K562 (cell line): ENCODE data around the gene SRRM4. TPM values are rescaled to one million over a fixed set of nuclear protein-coding genes. Genes with fewer than 3 reads are reported as not detected.

Source experiments
- ATAC-seq: fragments of 200-7000 bp; cut with Tn5 transposase; 3 replicates; pipeline ENCODE4 v1.9.1; 2020; ENCODE audit warnings: moderate library complexity
- BruUV-seq: library from RNA; stranded (reverse); fragments of 400-500 nt; replicated peaks from 2 replicates; lab custom pipeline; 2021; lab: Mats Ljungman, UMichigan
- CTCF ChIA-PET: fragments of 300-600 bp; formaldehyde crosslinking; extraction: SDS; loops from one replicate; lab custom pipeline; 2021; ENCODE audit warnings: low intra/inter-chr PET ratio; lab: Yijun Ruan, JAX
- POLR2A ChIA-PET: fragments of 300-600, 350-650 bp; sonication (Branson Sonifier 250); formaldehyde crosslinking; extraction: SDS; loops from one replicate; lab custom pipeline; 2021; ENCODE audit warnings: antibody characterized with exemption, inconsistent platforms; lab: Yijun Ruan, JAX
- DNase-seq, 4 experiments: peaks; one replicate each; pipeline versions ENCODE4 v3.0.0 to v3.0.0-alpha.2; 2011 to 2018; ENCODE audit warnings: low spot score in 3 of 4, mixed read lengths in 3 of 4; ENCODE audit errors: extremely low read depth in 1 of 4
- FAIRE-seq: peaks from 2 replicates; lab custom pipeline; 2011; peaks lifted over from hg19 to GRCh38; lab: Jason Lieb, UNC
- H2AFZ ChIP-seq: 2 replicates; pipeline ENCODE4 v1.6.0; 2011; ENCODE audit warnings: low read depth, low read length, control low read depth, inconsistent platforms
- H3K27ac ChIP-seq: fragments of 200-600 bp; 3 replicates; pipeline ENCODE4 v1.8.0; 2011; ENCODE audit warnings: low read depth, mild to moderate bottlenecking, control low read depth, inconsistent platforms, low read length, moderate library complexity, mixed read lengths; ENCODE audit errors: extremely low read depth
- H3K27me3 ChIP-seq, 2 experiments: fragments of 300-600 bp in 1 of 2; 2 replicates in 1 of 2; 3 replicates in 1 of 2; pipeline versions ENCODE4 v1.6.0 to v1.8.0; 2011; ENCODE audit warnings: inconsistent platforms in 2 of 2, low read length in 2 of 2, mild to moderate bottlenecking in 1 of 2, mixed read lengths in 1 of 2, moderate library complexity in 1 of 2; ENCODE audit not compliant: control insufficient read depth in 2 of 2, insufficient read depth in 2 of 2
- H3K36me3 ChIP-seq: fragments of 300-600 bp; 3 replicates; pipeline ENCODE4 v1.8.0; 2011; ENCODE audit warnings: mild to moderate bottlenecking, low read length, inconsistent platforms; ENCODE audit not compliant: control insufficient read depth, insufficient read depth
- H3K4me1 ChIP-seq, 2 experiments: fragments of 200-600 bp in 1 of 2; replicated peaks in 1 of 2; 2 replicates in 1 of 2; 3 replicates in 1 of 2; pipeline versions ENCODE4 v1.5.1 to v1.8.0; 2011; ENCODE audit warnings: inconsistent platforms in 2 of 2, low read length in 2 of 2, mild to moderate bottlenecking in 1 of 2, mixed read lengths in 1 of 2, moderate library complexity in 1 of 2; ENCODE audit not compliant: control insufficient read depth in 2 of 2, insufficient read depth in 2 of 2
- H3K4me2 ChIP-seq: 2 replicates; pipeline ENCODE4 v1.6.1; 2011; ENCODE audit warnings: low read length, control low read depth, inconsistent platforms, mixed read lengths; ENCODE audit not compliant: insufficient read depth
- H3K4me3 ChIP-seq: fragments of 200-600 bp; sonication (generic), shearing (Covaris generic); 2 replicates; pipeline ENCODE4 v1.5.1; 2016; ENCODE audit warnings: control low read depth, inconsistent platforms
- H3K79me2 ChIP-seq: fragments of 200-600 bp; 3 replicates; pipeline ENCODE4 v1.8.0; 2011; ENCODE audit warnings: low read length, inconsistent platforms; ENCODE audit not compliant: control insufficient read depth, insufficient read depth
- H3K9ac ChIP-seq, 2 experiments: 2 replicates each; pipeline versions ENCODE4 v1.6.0 to v1.6.1; 2011; ENCODE audit warnings: low read depth in 2 of 2, low read length in 2 of 2, control low read depth in 1 of 2, inconsistent platforms in 1 of 2, mild to moderate bottlenecking in 1 of 2, mixed read lengths in 1 of 2; ENCODE audit not compliant: insufficient read depth in 1 of 2
- H3K9me1 ChIP-seq: one replicate; pipeline ENCODE4 v1.6.0; 2011; ENCODE audit warnings: inconsistent platforms, mild to moderate bottlenecking, low read length, moderate library complexity; ENCODE audit not compliant: control insufficient read depth, insufficient read depth
- H3K9me3 ChIP-seq: replicated peaks from 2 replicates; pipeline ENCODE4 v1.5.1; 2011; ENCODE audit warnings: low read depth, low read length, inconsistent platforms; ENCODE audit not compliant: control insufficient read depth, insufficient read depth
- H4K20me1 ChIP-seq: replicated peaks from 2 replicates; pipeline ENCODE4 v1.6.1; 2011; ENCODE audit warnings: low read length, inconsistent platforms, mixed read lengths; ENCODE audit not compliant: control insufficient read depth, insufficient read depth
- BACH1 ChIP-seq: fragments of 200-800 bp; sonication (Bioruptor generic); IDR thresholded peaks from 2 replicates; pipeline ENCODE4 v1.6.1; 2016; ENCODE audit warnings: missing genetic modification characterization, missing compliant biosample characterization
- C11orf30 ChIP-seq: fragments of 450-650 bp; IDR thresholded peaks from 2 replicates; pipeline ENCODE4 v1.6.1; 2016; ENCODE audit warnings: low read depth, mild to moderate bottlenecking
- CBX1 ChIP-seq: sonication (generic); IDR thresholded peaks from 2 replicates; pipeline ENCODE4 v1.6.1; 2016; ENCODE audit warnings: antibody characterized with exemption, low read depth, mild to moderate bottlenecking
- CREB1 ChIP-seq, 2 experiments: sonication (generic) in 1 of 2; formaldehyde crosslinking in 1 of 2; IDR thresholded peaks; 2 replicates each; pipeline versions ENCODE4 v1.6.1 to v1.8.0; 2012 to 2022; ENCODE audit warnings: inconsistent platforms in 1 of 2, mild to moderate bottlenecking in 1 of 2, missing genetic modification reagents in 1 of 2, moderate library complexity in 1 of 2
- LEF1 ChIP-seq: fragments of 450-650 bp; IDR thresholded peaks from 2 replicates; pipeline ENCODE4 v1.6.1; 2016; ENCODE audit warnings: mild to moderate bottlenecking
- MAFF ChIP-seq: IDR thresholded peaks from 2 replicates; pipeline ENCODE4 v1.6.1; 2012; ENCODE audit warnings: low read length, improper control_type of control experiment
- MAFG ChIP-seq: fragments of 450-650 bp; conservative IDR thresholded peaks from 2 replicates; pipeline ENCODE4 v1.6.1; 2016; ENCODE audit warnings: missing genetic modification characterization, missing compliant biosample characterization
- MAFK ChIP-seq: IDR thresholded peaks from 2 replicates; pipeline ENCODE4 v1.6.1; 2011; ENCODE audit warnings: low read length, improper control_type of control experiment
- NFE2 ChIP-seq: IDR thresholded peaks from 2 replicates; pipeline ENCODE4 v1.6.1; 2014; ENCODE audit warnings: antibody characterized with exemption, low read depth
- NFE2L1 ChIP-seq: fragments of 450-650 bp; IDR thresholded peaks from 2 replicates; pipeline ENCODE4 v1.6.1; 2016; ENCODE audit warnings: missing genetic modification characterization, low read depth, mild to moderate bottlenecking, missing compliant biosample characterization, moderate library complexity, borderline replicate concordance
- NFYB ChIP-seq: IDR thresholded peaks from 2 replicates; pipeline ENCODE4 v1.6.1; 2011; ENCODE audit warnings: mild to moderate bottlenecking, moderate library complexity; ENCODE audit not compliant: insufficient read length; ENCODE audit errors: extremely low read depth
- POLR2G ChIP-seq: fragments of 200-400 bp; formaldehyde crosslinking; IDR thresholded peaks from 2 replicates; pipeline ENCODE4 v1.6.1; 2017; ENCODE audit warnings: low read depth, mild to moderate bottlenecking, antibody characterized with exemption, low read length, moderate library complexity
- SPI1 ChIP-seq: IDR thresholded peaks from 2 replicates; pipeline ENCODE4 v1.6.1; 2011; ENCODE audit warnings: low read depth, low read length, control low read depth, borderline replicate concordance
- WHSC1 ChIP-seq: IDR thresholded peaks from one replicate; pipeline ENCODE4 v1.6.1; 2012; ENCODE audit warnings: low read length, control low read depth, inconsistent platforms
- ZNF12 ChIP-seq: sonication (generic); formaldehyde crosslinking; IDR thresholded peaks from 2 replicates; pipeline ENCODE4 v1.4.0; 2020; ENCODE audit warnings: mild to moderate bottlenecking, missing genetic modification reagents
- ZNF124 ChIP-seq: sonication (generic); formaldehyde crosslinking; IDR thresholded peaks from 2 replicates; pipeline ENCODE4 v1.8.1; 2022; ENCODE audit warnings: missing genetic modification reagents
- ZNF134 ChIP-seq: fragments of 250-450 bp; sonication (Bioruptor Pico); conservative IDR thresholded peaks from 2 replicates; pipeline ENCODE4 v1.4.0; 2020
- ZNF24 ChIP-seq: fragments of 450-650 bp; IDR thresholded peaks from 2 replicates; pipeline ENCODE4 v1.6.1; 2016
- WGBS: fragments of 100-300 bp; shearing (Covaris generic); methylation state at CpG from one replicate; pipeline ENCODE4 v1.1.6; 2016; ENCODE audit warnings: low coverage, mixed read lengths; ENCODE audit not compliant: insufficient coverage; ENCODE audit errors: missing lambda C conversion rate; 5-methylcytosine and 5-hydroxymethylcytosine counted together
- in situ Hi-C: fragments of 300-500 bp; cut with MboI; formaldehyde crosslinking; loops from 4 replicates; pipeline ENCODE4 v1.15.0; 2018; ENCODE audit warnings: inconsistent platforms, mixed read lengths
- intact Hi-C: fragments of 100-400 bp; cut with micrococcal nuclease; formaldehyde crosslinking; loops from 2 replicates; pipeline ENCODE4 v1.14.2; 2022
- polyA plus RNA-seq, 8 experiments: library from polyadenylated mRNA; depleted of rRNA in 4 of 8; stranded (reverse) in 5 of 8; unstranded in 3 of 8; fragments of >200 nt; fragmentation: Nextera tagmentation in 2 of 8; fragmentation: Illumina TruSeq in 1 of 8; extraction: Ambion mirVana in 2 of 8; extraction: Trizol in 1 of 8; gene quantifications; 2 replicates each; pipeline versions ENCODE4 v1.2.1 to v1.2.3, GENCODE V29; 2011 to 2014; ENCODE audit warnings: inconsistent platforms in 1 of 8, missing spikeins in 1 of 8
- total RNA-seq, 7 experiments: library from RNA; depleted of rRNA in 6 of 7; stranded (reverse); fragments of >200 nt in 6 of 7; fragmentation: Illumina TruSeq in 2 of 7; extraction: Trizol in 2 of 7; gene quantifications; 2 replicates each; pipeline versions ENCODE4 v1.2.1 to v1.2.3, GENCODE V29; 2011 to 2021; ENCODE audit warnings: low replicate concordance in 1 of 7
- TF ChIP-seq, protein P1 (sequence below): fragments of 450-650 bp; IDR thresholded peaks from 2 replicates; pipeline ENCODE4 v1.6.1; 2016
- TF ChIP-seq, protein P2 (sequence below): fragments of 450-650 bp; formaldehyde crosslinking; IDR thresholded peaks from 2 replicates; pipeline ENCODE4 v1.4.0; 2020; ENCODE audit warnings: mild to moderate bottlenecking, moderate library complexity

SRRM4 gene
- total and polyA plus RNA-seq, 9 of the 15 experiments (the other 6 are each of a cell fraction or from before 2014, with no cell fraction given) = not detected

DNA sequence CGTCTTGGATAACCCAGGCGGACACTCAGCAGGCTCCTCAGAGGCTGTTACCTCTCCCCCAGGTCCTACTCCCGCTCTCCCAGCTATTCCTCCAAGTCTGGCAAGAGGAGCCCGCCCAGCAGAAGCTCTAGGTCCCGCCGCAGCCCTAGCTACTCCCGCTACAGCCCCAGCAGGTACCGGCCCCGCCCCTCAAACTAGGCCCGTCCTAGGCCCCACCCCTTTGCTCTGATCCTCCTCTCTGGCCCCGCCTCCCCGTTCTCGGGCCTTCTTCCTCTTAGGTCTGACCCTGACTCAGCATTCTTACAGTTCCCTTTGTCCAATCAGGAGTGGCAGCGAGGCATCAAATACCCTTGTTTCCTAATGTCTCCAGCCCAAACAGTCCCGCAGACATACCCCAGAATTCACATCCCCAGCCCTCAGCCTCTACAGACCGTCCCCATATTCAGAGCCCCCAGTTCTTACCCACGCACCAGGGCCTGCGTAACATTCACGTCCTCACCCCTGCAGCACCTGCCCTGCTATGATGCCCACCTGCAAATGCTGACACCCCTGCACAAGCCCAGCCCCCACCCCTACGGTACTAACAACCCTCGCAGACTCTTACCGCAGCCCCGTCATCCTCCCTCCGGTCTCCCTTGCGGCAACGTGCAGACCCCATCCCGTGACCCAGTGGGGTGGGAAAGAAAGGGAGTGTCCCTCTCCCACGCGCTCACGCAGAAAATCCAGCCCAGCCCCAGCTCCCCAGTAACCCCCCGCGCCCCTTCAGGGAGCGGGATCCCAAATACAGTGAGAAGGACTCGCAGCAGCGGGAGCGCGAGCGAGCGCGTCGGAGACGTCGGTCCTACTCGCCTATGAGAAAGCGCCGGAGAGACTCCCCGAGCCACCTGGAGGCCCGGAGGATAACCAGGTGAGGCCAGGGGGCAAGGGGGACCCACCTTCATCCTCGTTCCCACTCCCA, 172.4 kb downstream of the SRRM4 start:
- intact Hi-C loops = no loop called here
- ChIA-PET POLR2A (interaction anchor here (0.6 to 0.7 kb wide), 2 partner anchors 23 to 35 kb away, joined by 3 to 4 read pairs; no protein-coding TSS in a partner anchor), CTCF (no interaction called here)
- Histone ChIP-seq H3K36me3 (no peaks in the 10 kb centered on the region), H3K27ac (peak overlapping the region; percentile 54; the same call in 2 of the 3 replicates), H3K4me2 (peak overlapping the region; percentile 41; the same call in 1 of the 2 replicates), H3K9me3 (no peaks in the 10 kb centered on the region), H3K9me1 (no peaks in the 10 kb centered on the region), H3K4me3 (no peak overlapping the region), H3K4me1 (peaks cover 7 to 26% of the 10 kb centered on the region in 2 experiments; a peak in 4 of 5 replicates), H3K9ac (peak overlapping the region in 1 of 2 experiments; percentile 45; a peak in 1 of 4 replicates), H3K27me3 (peaks cover 0 to 10% of the 10 kb centered on the region in 2 experiments; a peak in 1 of 5 replicates), H2AFZ (peak overlapping the region; percentile 63; the same call in 1 of the 2 replicates), H3K79me2 (no peaks in the 10 kb centered on the region), H4K20me1 (no peaks in the 10 kb centered on the region)
- in situ Hi-C loops = no loop called here
- 35% methylated on average over 22 of the region's 49 CpGs for WGBS
- FAIRE-seq (peak; percentile 74), DNase-seq (peak; percentile 81 to 87 (median 85)), ATAC-seq (peak; percentile 98)
- BruUV-seq = no TSS peak
- TF ChIP-seq MAFF (peak; percentile 95), ZNF24 (no peak), SPI1 (0 out of 2 replicates have a peak, but pooled peaks have one; percentile 9), WHSC1 (no peak), ZNF124 (CRISPR knock-in tag) (no peak), NFYB (peak; percentile 53), NFE2 (peak; percentile 94), MAFK (peak; percentile 93), MAFG (tag) (peak; percentile 97), BACH1 (tag) (peak; percentile 76; the same call in 1 of the 2 replicates), NFE2L1 (peak; percentile 65), ZNF134 (CRISPR knock-in tag) (peak; percentile 71), POLR2G (no peak), CREB1 (IDR thresholded peaks at IDR 0.05) (no peak), CREB1 (CRISPR knock-in tag; IDR thresholded peaks at IDR 0.05) (no peak), C11orf30 (peak; percentile 99), LEF1 (no peak), CBX1 (no peak), ZNF12 (CRISPR knock-in tag) (peak; percentile 82; the same call in 1 of the 2 replicates)
- TF ChIP-seq, protein P1, sequence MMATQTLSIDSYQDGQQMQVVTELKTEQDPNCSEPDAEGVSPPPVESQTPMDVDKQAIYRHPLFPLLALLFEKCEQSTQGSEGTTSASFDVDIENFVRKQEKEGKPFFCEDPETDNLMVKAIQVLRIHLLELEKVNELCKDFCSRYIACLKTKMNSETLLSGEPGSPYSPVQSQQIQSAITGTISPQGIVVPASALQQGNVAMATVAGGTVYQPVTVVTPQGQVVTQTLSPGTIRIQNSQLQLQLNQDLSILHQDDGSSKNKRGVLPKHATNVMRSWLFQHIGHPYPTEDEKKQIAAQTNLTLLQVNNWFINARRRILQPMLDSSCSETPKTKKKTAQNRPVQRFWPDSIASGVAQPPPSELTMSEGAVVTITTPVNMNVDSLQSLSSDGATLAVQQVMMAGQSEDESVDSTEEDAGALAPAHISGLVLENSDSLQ = peak; percentile 50; the same call in 1 of the 2 replicates
- TF ChIP-seq, protein P2, sequence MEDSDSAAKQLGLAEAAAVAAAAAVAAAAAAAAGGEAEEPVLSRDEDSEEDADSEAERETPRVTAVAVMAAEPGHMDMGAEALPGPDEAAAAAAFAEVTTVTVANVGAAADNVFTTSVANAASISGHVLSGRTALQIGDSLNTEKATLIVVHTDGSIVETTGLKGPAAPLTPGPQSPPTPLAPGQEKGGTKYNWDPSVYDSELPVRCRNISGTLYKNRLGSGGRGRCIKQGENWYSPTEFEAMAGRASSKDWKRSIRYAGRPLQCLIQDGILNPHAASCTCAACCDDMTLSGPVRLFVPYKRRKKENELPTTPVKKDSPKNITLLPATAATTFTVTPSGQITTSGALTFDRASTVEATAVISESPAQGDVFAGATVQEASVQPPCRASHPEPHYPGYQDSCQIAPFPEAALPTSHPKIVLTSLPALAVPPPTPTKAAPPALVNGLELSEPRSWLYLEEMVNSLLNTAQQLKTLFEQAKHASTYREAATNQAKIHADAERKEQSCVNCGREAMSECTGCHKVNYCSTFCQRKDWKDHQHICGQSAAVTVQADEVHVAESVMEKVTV (CRISPR knock-in tag) = no peak
